ENCODE results near the gene GORASP1. TPM values are rescaled to one million over a fixed set of nuclear protein-coding genes. Genes with fewer than 3 reads are reported as not detected.
A peak's percentile ranks its signal among the peaks of the same experiment; 100 is the strongest.

GORASP1 gene
- total and polyA plus RNA-seq, 2 of the 8 experiments (the other 6 are each of a cell fraction or from before 2014, with no cell fraction given) = 33.4 to 33.5 TPM

DNA sequence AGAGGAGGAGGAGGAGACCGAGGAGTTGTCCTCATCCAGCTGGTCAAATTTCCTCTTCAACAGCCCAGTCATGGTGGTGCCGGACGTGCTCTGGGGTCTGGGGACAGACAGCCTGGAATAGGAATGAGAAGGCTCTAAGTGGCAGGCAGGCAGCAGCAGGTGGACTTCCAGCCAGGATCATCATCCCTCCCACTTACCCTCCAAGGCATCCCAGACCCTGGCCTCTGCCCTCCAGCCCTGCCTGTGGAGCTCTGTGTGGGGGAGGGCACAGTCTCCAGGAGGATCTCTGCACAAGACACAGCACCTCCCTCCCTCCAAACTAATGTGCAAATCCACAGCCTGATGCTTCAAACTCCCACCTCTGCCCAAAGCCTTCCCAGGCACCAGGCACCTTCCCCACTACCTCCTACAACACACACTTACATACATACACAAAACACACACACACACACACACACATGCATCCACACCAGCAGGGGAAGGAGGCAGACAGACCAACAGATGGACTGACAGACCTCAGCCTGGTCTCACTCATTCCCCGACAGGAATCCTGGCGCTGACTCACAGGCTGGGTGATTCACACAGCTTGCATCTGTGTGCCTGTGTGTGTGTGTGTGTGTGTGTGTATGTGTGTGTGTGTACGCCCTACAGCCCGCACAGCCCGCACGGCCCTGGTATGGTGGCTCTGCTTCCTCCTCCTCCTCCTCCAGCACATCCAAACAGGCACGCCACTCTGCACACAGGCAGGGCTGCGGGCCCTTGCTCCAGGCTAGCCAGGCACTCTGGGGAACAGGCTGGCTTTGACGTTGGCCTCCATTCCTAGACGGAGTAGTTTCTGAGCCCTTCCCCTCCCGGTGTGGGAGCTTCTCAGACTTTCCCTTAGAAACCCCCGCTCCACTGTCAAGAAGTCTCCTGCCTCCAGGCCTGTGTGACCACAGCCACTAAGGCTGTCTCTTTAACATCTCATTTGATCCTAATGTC lies 39.5 kb upstream of the GORASP1 start:
- Histone ChIP-seq H3K23me2 (ENCODE audit: low read depth, low read length) (peaks cover 8% of the 10 kb centered on the region), H2BK120ac (replicated peaks; ENCODE audit: low read depth, low read length) (no peak overlapping the region), H4K91ac (replicated peaks; ENCODE audit: insufficient read length, low read length) (peak overlapping the region; percentile 44), H3K4me2 (ENCODE audit: insufficient read depth in 1 of 2, low read depth in 2 of 2, low read length in 2 of 2) (no peak overlapping the region; a peak in 1 of 4 replicates), H3K9ac (replicated peaks in 1 of 4; ENCODE audit: extremely low read depth in 1 of 4, low read depth in 3 of 4, low read length in 3 of 4) (no peak overlapping the region; a peak in 1 of 7 replicates), H2AK5ac (ENCODE audit: low read depth, low read length) (peak overlapping the region; percentile 75), H4K20me1 (replicated peaks in 1 of 2; ENCODE audit: control insufficient read depth in 1 of 2, insufficient read depth in 2 of 2, low read length in 2 of 2) (peaks cover 3 to 31% of the 10 kb centered on the region in 2 experiments), H3K18ac (ENCODE audit: extremely low read depth, low read length) (peak overlapping the region; percentile 51), H3K9me3 (ENCODE audit: insufficient read depth in 2 of 2, low read depth in 1 of 2, low read length in 1 of 2) (no peaks in the 10 kb centered on the region), H3K23ac (ENCODE audit: insufficient read length) (no peak overlapping the region), H3K27me3 (replicated peaks in 1 of 4; ENCODE audit: control insufficient read depth in 3 of 4, extremely low read depth in 1 of 4, insufficient read depth in 3 of 4, low read length in 3 of 4) (no peaks in the 10 kb centered on the region), H3K36me3 (ENCODE audit: control insufficient read depth in 2 of 4, insufficient read depth in 4 of 4, low read length in 3 of 4) (peaks cover 14 to 41% (median 21%) of the 10 kb centered on the region in 4 experiments; a peak in 6 of 8 replicates), H3K14ac (ENCODE audit: insufficient read length) (no peak overlapping the region), H3K27ac (ENCODE audit: low read depth, low read length) (0 out of 2 replicates have a peak overlapping the region, but pooled peaks have one; percentile 42), H2BK15ac (ENCODE audit: low read length) (peak overlapping the region; percentile 95; the same call in 1 of the 2 replicates), H4K5ac (ENCODE audit: insufficient read length, low read depth, low read length) (no peak overlapping the region), H3K4ac (replicated peaks; ENCODE audit: insufficient read length, low read depth, low read length) (no peak overlapping the region), H2BK12ac (ENCODE audit: low read depth, low read length) (peak overlapping the region; percentile 80; the same call in 1 of the 2 replicates), H3K4me3 (ENCODE audit: extremely low read depth in 1 of 4, insufficient read depth in 2 of 4, low read depth in 3 of 4, low read length in 4 of 4) (no peak overlapping the region), H3K79me1 (ENCODE audit: low read depth, low read length) (peaks cover 18% of the 10 kb centered on the region; the same call in 1 of the 2 replicates), H2BK20ac (ENCODE audit: low read length) (no peak overlapping the region), H4K8ac (ENCODE audit: extremely low read depth, insufficient read depth, low read length) (peak overlapping the region; percentile 32; the same call in 1 of the 2 replicates), H3K79me2 (ENCODE audit: control insufficient read depth in 1 of 2, insufficient read depth in 2 of 2, low read length in 2 of 2) (peaks cover 14 to 44% of the 10 kb centered on the region in 2 experiments), H3K4me1 (replicated peaks in 1 of 4; ENCODE audit: control insufficient read depth in 3 of 4, insufficient read depth in 4 of 4, low read length in 3 of 4) (peaks cover 17 to 47% (median 32%) of the 10 kb centered on the region in 4 experiments), H2AFZ (ENCODE audit: low read length) (no peak overlapping the region), H3K56ac (replicated peaks; ENCODE audit: insufficient read length, low read depth, low read length) (no peak overlapping the region), H2BK5ac (ENCODE audit: low read depth, low read length) (peak overlapping the region; percentile 96)
- CTCF ChIA-PET (ENCODE audit: partially characterized antibody) = interaction anchor here (0.9 to 2.8 kb wide), 9 partner anchors 10 to 145 kb away, joined by 3 to 11 read pairs (median 3); no protein-coding TSS in a partner anchor
- FAIRE-seq (no peak), DNase-seq (ENCODE audit: low read depth in 1 of 2, low spot score in 2 of 2) (no peak)
- POLR2A ChIA-PET (ENCODE audit: partially characterized antibody) = interaction anchor here (1.0 to 2.0 kb wide), 5 partner anchors 9 to 33 kb away, joined by 3 to 8 read pairs (median 4); no protein-coding TSS in a partner anchor
- 77% methylated on average over 13 of the region's 15 CpGs; no CpG with 5 or more reads in 1 of the 2 experiments for WGBS, 2 experiments (ENCODE audit: extremely low coverage in 1 of 2, insufficient coverage in 1 of 2, insufficient read length in 1 of 2, insufficient replicate concordance in 2 of 2, low coverage in 1 of 2, low lambda C conversion rate in 2 of 2, missing lambda C conversion rate in 1 of 2)
- TF ChIP-seq SP2 (IDR thresholded peaks at IDR 0.05; ENCODE audit: low read length) = no peak
- no peak for TF ChIP-seq RXRA (IDR thresholded peaks at IDR 0.05; ENCODE audit: insufficient read depth, low read depth, low read length)
- no peak for TF ChIP-seq TCF12 (IDR thresholded peaks at IDR 0.05; ENCODE audit: low read depth, low read length)
- no peak for TF ChIP-seq CBX8 (IDR thresholded peaks at IDR 0.05; ENCODE audit: borderline replicate concordance, low read depth, low read length)
- TF ChIP-seq GABPA (IDR thresholded peaks at IDR 0.05; ENCODE audit: borderline replicate concordance, insufficient read depth, low read length) = no peak
- TF ChIP-seq HDAC6 (IDR thresholded peaks at IDR 0.05; ENCODE audit: low read depth, low read length) = no peak
- TF ChIP-seq SP4 (IDR thresholded peaks at IDR 0.05; ENCODE audit: low read length) = no peak
- no peak for TF ChIP-seq ZNF274 (IDR thresholded peaks at IDR 0.05; ENCODE audit: borderline replicate concordance, extremely low read depth, low read length)

Measured in H1 (cell line).